ENCODE data around the gene SMIM14.
"Not testable (repeated sequence)": the region's sequence is repeated elsewhere in the genome, so short reads cannot be mapped to it uniquely, and the experiment has no call there.

The SMIM14 gene

GRCh38 chr4:39596971-39597370 lies 41.7 kb downstream of the SMIM14 start:
- DNase-seq (ENCODE audit: low spot score) = no peak

DNA sequence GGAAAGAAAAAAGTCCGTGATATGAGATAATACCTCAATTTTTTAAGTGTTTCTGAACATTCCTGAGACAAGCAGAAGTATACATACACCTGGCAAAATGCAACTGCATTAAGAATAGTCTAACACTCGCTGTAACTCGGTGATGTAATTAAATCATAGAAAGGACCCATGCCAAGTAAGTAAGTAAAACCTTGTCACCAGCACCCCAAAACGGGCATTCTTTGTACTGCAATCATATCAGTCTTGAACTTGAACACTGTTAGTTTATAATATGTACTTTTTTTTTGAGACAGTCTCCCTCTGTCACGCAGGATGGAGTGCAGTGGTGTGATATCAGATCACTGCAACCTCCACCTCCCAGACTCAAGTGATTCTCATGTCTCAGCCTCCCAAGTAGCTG lies 47.4 kb downstream of the SMIM14 start:
- peak; percentile 27 for DNase-seq (ENCODE audit: low spot score)

DNA sequence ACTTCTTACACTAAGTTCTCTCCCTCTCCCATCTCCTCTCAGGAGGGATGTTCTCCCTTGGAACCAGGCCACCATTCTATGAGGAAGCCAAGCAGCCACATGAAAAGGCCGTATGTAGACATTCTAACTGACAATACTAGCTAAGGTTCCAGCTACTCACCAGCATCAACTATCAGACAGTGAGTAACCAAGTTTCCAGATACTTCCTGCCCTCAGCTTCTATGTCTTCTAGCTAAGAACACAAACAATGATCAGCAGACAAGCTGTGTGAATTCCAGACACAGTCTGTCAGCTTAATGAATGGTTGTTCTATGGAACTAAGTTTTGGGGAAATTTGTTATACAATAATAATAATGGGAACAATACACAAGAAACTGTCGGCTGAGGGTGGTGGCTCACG lies 50.8 kb downstream of the SMIM14 start:
- no peak for DNase-seq (ENCODE audit: low spot score)

DNA sequence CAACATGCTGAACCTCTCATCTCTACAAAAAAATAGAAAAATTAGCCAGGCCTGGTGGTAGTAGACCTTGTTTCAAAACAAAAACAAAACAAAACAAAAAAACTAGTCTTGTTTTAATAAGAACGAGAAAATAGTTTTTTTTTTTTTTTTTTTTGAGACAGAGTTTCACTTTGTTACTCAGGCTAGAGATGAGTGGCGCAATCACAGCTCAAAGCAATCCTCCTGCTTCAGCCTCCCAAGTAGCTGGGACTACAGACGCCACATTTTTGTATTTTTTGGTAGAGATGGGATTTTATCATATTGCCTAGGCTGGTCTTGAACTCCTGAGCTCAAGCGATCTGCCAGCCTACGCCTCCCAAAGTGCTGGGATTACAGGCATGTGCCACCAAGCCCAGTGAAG lies 63.7 kb downstream of the SMIM14 start:
- DNase-seq (ENCODE audit: low spot score) = no peak

GRCh38 chr4:39571504-39571903 lies 67.2 kb downstream of the SMIM14 start:
- DNase-seq (ENCODE audit: low spot score) = no peak

DNA sequence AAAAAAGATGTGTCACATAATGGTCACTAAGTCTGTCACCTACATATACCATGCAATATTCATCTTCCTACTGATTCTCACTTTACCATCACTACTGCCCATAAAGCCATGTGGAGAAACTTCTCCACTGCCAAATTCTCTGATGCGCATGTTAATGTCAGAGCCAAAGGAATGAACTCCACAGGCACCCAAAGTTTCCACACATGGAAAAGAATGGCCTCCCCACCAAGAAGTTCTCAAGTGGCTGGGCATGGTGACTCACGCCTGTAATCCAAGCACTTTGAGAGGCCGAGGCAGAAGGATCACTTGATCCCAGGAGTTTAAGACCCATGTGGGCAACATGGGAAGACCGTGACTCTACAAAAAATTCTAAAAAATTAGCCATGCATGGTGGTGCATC lies 67.6 kb downstream of the SMIM14 start:
- no peak for DNase-seq (ENCODE audit: low spot score)

DNA sequence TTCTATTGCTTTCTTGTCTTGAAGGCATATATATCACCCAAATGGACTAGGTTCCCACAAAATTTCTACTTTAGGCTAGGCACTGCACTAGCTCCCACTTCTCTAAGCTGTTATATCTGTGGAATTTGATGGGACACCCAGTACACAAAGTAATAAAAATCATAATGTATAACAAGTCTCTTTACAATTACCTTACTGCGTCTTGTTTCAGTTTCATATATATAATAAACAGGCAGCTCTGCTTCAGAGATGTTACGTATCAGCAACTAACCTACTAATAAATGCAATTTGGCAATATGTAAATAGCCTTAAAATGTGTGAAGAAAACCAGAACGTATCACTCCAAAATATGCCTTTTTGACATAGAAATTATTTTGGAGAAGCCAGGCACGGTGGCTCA lies 69.5 kb downstream of the SMIM14 start:
- no peak for DNase-seq (ENCODE audit: low spot score)

DNA sequence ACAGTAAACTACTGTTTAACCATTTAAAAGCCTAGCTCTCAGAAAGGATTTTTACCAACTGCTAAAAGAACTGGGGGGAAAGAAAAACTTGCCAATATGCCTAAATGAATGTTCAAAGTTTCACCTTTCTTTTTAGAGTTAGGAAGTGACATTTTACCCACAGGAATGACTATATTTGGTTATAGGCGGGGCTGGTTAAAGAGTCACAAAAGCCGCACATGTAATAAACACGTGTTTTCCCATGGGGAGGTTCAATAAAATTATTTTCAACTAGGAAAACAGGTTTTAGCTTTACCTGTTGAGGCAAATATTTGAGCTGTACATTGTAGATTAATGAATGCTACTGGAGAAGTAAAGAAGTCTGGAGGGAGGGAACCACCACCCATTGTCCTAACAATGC lies 69.9 kb downstream of the SMIM14 start:
- peak; percentile 9 for DNase-seq (ENCODE audit: low spot score)

DNA sequence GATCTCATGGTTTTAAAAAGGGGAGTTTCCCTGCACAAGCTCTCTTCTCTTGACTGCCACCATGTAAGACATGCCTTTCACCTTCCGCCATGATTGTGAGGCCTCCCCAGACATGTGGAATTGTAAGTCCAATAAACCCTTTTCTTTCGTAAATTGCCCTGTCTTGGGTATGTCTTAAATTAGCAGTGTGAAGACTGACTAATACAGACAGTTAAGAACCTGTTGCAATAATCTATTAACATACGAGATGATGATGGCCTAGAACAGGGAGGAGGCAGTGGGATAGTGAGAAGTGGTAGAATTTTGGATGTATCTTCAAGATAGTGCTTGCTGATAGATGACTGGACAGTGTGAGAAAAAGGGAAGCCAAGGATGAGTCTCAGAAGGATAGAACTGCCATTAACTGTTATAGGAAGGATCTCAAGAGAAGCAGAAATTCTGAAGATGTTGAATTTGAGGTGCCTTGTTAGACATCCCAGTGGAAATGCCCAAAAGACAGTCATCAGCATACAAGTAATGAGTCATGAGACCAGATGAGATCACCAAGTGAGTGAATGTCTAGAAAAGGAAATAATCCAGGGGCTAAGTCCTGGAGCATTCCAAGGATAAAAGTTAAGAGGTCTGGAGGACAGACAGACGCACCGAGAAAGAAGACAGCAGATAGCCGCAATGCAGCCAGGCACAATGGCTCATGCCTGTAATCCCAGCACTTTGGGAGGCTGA lies 72.6 kb downstream of the SMIM14 start:
- DNase-seq (ENCODE audit: low spot score) = no peak

DNA sequence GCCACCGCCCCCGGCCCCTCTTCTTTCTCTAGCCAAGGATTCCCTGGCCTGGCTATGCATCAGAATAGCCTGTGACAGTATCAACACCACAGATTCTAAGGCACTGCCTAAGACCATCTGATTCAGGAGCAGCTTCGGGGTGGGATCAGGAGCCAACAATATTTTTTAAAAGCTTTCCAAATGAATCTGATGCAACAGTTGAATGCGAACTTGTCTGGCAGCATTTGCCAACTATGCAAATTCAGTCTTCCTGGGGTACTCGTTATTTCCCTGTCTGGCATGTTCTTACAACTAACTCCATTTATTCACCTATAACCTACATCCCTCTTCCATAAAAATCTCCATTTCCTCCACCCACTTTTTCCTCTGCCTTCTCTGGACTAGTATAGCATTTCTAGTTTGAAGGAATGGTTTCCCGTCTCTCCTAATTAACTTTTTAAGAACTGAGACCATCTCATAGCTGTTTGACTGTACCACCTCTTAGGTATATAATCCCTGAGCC lies 75.3 kb downstream of the SMIM14 start:
- no peak for DNase-seq (ENCODE audit: low spot score)

DNA sequence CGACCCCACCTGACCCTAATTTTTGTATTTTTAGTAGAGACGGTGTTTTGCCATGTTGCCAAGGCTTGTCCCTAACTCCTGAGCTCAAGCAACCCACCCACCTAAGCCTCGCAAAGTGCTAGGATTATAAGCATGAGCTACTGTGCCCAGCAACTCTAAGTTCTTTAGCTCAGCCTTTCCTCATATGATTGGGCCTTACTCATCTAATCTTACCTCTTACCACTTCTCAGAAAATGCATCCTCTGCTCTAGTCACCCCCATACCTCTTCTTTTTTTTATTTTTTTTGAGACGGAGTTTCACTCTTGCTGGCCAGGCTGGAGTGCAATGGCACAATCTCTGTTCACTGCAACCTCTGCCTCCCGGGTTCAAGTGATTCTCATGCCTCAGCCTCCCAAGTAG lies 75.9 kb downstream of the SMIM14 start:
- no peak for DNase-seq (ENCODE audit: low spot score)

GRCh38 chr4:39559626-39560025 lies 79.0 kb downstream of the SMIM14 start:
- DNase-seq (ENCODE audit: low spot score) = no peak

DNA sequence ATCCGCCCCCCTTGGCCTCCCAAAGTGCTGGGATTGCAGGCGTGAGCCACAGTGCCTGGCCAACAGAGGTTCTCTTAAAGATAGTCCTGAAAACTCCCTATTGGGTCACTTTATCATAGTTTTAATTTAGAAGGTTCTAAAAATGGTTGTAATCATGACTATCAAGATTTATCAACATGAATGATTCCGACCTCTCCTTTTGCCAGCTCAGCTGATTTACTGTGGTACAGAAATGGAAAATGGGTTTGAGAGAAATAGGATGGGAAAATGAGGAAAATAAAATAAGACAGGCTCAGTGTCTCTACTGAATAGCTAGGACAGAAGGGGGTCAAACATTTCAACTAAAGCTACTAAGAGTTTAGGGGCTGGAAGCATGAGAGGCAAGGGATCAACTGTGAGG lies 83.2 kb downstream of the SMIM14 start:
- DNase-seq (ENCODE audit: low spot score) = no peak

DNA sequence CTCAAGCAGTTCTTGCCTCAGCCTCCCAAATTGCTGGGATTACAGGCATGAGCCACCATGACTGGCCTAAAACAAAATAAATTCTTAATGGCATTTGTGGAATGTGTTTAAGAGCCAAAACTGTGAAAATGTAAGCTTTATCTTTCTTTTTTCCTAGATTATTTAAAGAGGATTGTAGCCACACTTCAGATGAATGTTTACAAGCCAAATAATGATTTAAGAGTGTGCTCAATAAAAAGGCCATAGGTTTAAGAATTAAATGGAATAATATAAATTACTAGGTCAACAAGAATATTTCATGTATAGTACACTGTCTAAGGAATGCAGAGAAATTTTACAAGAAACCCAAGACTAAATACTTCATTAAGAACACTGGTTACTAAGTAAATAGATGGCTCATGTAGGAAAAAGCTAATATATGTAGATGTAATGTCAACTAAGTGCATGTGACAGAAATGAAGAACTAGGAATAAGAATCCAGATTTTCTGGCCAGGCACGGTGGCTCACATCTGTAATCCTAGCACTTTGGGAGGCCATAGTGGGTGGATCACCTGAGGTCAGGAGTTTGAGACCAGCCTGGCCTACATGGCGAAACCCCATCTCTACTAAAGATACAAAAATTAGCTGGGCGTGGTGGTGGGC lies 90.1 kb downstream of the SMIM14 start:
- no peak for DNase-seq (ENCODE audit: low spot score)

DNA sequence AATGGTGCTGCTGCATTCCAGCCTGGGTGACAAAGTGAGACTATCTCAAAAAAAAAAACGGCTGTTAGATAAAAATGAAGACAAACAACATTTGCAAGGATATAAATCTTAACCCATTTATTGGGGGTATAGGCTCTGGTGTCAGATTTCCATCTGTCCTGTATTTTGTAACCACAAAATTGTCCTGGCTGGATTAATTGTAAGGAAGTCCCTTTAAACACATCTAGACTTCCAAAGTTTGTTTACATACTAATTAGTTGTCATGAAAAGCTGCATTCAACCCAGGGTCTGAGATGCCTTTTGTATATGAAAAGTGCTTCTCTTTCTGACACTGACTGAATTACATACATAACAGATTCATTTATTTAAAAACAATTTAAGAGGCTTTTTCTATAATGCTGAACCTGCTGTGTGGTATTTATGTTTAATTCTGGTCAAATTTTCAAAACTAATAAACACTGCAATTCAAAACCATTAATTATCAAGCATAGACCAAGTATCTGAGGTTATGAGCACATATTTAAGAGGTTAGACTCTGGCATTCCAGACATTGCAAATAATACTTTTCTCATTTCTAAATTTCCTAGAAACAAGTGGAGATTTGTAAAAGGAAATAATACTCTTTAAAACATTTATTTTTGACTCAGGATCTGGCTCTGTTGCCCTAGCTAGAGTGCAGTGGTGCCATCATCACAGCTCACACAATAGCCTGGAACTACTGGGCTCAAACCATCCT lies 93.9 kb downstream of the SMIM14 start:
- DNase-seq (ENCODE audit: low spot score) = no peak

GRCh38 chr4:39544080-39544479 lies 94.6 kb downstream of the SMIM14 start:
- DNase-seq (ENCODE audit: low spot score) = not testable (repeated sequence)

- DNase-seq (ENCODE audit: low spot score) = no peak
Observed at GRCh38 chr4:39543034-39543433, 95.6 kb downstream of the SMIM14 start.

GRCh38 chr4:39542611-39543012 lies 96.1 kb downstream of the SMIM14 start:
- DNase-seq (ENCODE audit: low spot score) = no peak

GRCh38 chr4:39541987-39542610 lies 96.6 kb downstream of the SMIM14 start:
- DNase-seq (ENCODE audit: low spot score) = no peak

GRCh38 chr4:39539089-39539611 lies 99.5 kb downstream of the SMIM14 start:
- DNase-seq (ENCODE audit: low spot score) = no peak

- no peak for DNase-seq (ENCODE audit: low spot score)
Observed at GRCh38 chr4:39533541-39533940, 105.1 kb downstream of the SMIM14 start.

DNA sequence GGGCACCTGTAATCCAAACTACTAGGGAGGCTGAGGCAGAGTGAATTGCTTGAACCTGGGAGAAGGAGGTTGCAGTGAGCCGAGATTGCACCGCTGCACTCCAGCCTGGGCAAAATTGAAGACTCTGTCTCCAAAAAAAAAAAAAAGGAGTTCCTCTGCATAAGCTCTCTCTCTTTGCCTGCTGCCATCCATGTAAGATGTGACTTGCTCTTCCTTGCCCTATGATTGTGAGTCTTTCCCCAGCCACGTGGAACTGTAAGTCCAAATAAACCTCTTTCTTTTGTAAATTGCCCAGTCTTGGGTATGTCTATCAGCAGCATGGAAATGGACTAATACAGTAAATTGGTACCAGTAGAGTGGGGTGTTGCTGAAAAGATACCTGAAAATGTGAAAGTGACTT lies 106.4 kb downstream of the SMIM14 start:
- not testable (repeated sequence) for DNase-seq (ENCODE audit: low spot score)

Measured in SW480 (cell line).